ENCODE results near the gene IPMK. TPM values are rescaled to one million over a fixed set of nuclear protein-coding genes. Genes with fewer than 3 reads are reported as not detected.
"Not testable (repeated sequence)": the region's sequence is repeated elsewhere in the genome, so short reads cannot be mapped to it uniquely, and the experiment has no call there.

Gene IPMK
- total RNA-seq, 4 donors from 2014 or later: 3.0 to 10.0 (median 6.3) TPM

GRCh38 chr10:58264780-58265179 is 2.9 kb downstream of the IPMK start:
- Histone ChIP-seq H3K9me3 (no peaks in the 10 kb centered on the region), H3K36me3 (no peaks in the 10 kb centered on the region), H3K4me1 (peaks cover 0 to 39% (median 3%) of the 10 kb centered on the region in 3 donors), H3K27ac (no peak overlapping the region), H3K27me3 (no peaks in the 10 kb centered on the region), H3K4me3 (no peak overlapping the region)
- TF ChIP-seq POLR2AphosphoS5 (IDR thresholded peaks at IDR 0.05): no peak
- TF ChIP-seq POLR2A (IDR thresholded peaks at IDR 0.05): no peak
- TF ChIP-seq, protein P1, sequence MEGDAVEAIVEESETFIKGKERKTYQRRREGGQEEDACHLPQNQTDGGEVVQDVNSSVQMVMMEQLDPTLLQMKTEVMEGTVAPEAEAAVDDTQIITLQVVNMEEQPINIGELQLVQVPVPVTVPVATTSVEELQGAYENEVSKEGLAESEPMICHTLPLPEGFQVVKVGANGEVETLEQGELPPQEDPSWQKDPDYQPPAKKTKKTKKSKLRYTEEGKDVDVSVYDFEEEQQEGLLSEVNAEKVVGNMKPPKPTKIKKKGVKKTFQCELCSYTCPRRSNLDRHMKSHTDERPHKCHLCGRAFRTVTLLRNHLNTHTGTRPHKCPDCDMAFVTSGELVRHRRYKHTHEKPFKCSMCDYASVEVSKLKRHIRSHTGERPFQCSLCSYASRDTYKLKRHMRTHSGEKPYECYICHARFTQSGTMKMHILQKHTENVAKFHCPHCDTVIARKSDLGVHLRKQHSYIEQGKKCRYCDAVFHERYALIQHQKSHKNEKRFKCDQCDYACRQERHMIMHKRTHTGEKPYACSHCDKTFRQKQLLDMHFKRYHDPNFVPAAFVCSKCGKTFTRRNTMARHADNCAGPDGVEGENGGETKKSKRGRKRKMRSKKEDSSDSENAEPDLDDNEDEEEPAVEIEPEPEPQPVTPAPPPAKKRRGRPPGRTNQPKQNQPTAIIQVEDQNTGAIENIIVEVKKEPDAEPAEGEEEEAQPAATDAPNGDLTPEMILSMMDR (IDR thresholded peaks at IDR 0.05): no peak
- no peak for TF ChIP-seq EP300 (IDR thresholded peaks at IDR 0.05)
- 64 to 85% methylated on average over 5 of the region's 5 CpGs for WGBS, 2 donors (ENCODE audit: low coverage in 1 of 2)
- ATAC-seq: no peak

DNA sequence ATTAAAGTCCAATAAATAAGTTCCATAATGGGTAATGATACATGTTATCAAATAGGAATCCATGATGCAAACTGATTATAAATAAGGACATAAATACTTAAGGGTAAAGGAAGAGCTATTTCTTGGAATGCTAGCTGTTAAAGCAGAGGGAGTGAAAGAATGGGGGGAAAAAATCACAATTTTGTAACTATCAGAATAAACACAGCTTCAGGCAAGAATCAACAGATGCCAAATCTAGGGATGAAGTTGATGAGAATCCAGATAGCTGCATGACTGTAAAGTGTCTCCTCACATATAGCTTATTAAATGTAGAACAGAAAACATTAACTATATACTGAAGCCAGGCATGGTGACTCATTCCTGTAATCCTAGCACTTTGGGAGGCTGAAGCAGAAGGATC is 4.9 kb downstream of the IPMK start:
- Histone ChIP-seq H3K4me3 (no peak overlapping the region), H3K9me3 (no peaks in the 10 kb centered on the region), H3K4me1 (peaks cover 0 to 31% (median 3%) of the 10 kb centered on the region in 3 donors), H3K36me3 (no peaks in the 10 kb centered on the region), H3K27ac (no peak overlapping the region), H3K27me3 (no peaks in the 10 kb centered on the region)
- no peak for ATAC-seq
- TF ChIP-seq POLR2A (IDR thresholded peaks at IDR 0.05): no peak
- no peak for TF ChIP-seq EP300 (IDR thresholded peaks at IDR 0.05)
- TF ChIP-seq POLR2AphosphoS5 (IDR thresholded peaks at IDR 0.05): no peak
- TF ChIP-seq, protein P1 (IDR thresholded peaks at IDR 0.05): no peak

GRCh38 chr10:58260334-58260733 is 7.4 kb downstream of the IPMK start:
- Histone ChIP-seq H3K36me3 (no peaks in the 10 kb centered on the region), H3K27ac (no peak overlapping the region), H3K9me3 (no peaks in the 10 kb centered on the region), H3K4me3 (no peak overlapping the region), H3K27me3 (no peaks in the 10 kb centered on the region), H3K4me1 (peaks cover 0 to 16% (median 0%) of the 10 kb centered on the region in 3 donors)
- ATAC-seq: no peak
- TF ChIP-seq, protein P1 (IDR thresholded peaks at IDR 0.05): no peak
- TF ChIP-seq POLR2A (IDR thresholded peaks at IDR 0.05): no peak
- no peak for TF ChIP-seq EP300 (IDR thresholded peaks at IDR 0.05)
- no peak for TF ChIP-seq POLR2AphosphoS5 (IDR thresholded peaks at IDR 0.05)

DNA sequence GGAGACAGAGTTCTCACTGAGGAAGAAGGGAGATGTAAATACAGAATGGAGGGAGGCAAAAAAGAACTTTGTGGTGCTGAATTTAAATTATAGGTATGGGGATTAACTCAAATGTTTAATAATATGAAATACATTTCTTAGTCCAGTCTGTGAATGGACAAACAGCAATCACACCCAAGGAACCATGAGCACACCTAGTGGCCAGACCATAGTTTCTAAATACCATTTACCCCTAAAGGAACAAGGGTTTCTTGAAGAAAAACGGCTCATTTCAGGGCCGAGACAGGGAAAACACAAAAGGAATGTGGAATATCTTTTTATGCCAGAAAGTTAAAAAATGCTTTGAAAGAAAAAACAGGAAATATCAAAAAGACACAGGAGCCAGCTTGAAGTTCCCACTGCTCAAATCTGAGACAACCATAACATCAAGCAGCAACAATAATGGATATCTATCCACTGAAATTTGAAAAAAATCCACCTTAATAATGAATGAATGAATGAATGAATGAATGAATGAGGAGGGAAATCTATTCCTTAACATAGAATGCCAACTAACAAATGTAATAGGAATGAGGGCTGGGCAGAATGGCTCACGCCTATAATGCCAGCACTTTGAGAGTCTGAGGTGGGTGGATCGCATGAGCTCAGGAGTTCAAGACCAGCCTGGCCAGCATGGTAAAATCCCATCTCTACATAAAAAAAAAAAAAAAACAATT is 8.6 kb downstream of the IPMK start:
- no peaks in the 10 kb centered on the region for H3K36me3 ChIP-seq
- no peak overlapping the region for H3K4me3 ChIP-seq
- no peak for TF ChIP-seq EP300 (IDR thresholded peaks at IDR 0.05)
- TF ChIP-seq, protein P1 (IDR thresholded peaks at IDR 0.05): no peak
- H3K4me1 ChIP-seq: peaks cover 0 to 4% (median 0%) of the 10 kb centered on the region in 3 donors
- H3K9me3 ChIP-seq: no peaks in the 10 kb centered on the region
- no peak for ATAC-seq
- no peak overlapping the region for H3K27ac ChIP-seq
- no peaks in the 10 kb centered on the region for H3K27me3 ChIP-seq
- 98 to 100% methylated on average over 2 to 4 of the region's 4 CpGs for WGBS, 2 donors (ENCODE audit: low coverage in 1 of 2)

DNA sequence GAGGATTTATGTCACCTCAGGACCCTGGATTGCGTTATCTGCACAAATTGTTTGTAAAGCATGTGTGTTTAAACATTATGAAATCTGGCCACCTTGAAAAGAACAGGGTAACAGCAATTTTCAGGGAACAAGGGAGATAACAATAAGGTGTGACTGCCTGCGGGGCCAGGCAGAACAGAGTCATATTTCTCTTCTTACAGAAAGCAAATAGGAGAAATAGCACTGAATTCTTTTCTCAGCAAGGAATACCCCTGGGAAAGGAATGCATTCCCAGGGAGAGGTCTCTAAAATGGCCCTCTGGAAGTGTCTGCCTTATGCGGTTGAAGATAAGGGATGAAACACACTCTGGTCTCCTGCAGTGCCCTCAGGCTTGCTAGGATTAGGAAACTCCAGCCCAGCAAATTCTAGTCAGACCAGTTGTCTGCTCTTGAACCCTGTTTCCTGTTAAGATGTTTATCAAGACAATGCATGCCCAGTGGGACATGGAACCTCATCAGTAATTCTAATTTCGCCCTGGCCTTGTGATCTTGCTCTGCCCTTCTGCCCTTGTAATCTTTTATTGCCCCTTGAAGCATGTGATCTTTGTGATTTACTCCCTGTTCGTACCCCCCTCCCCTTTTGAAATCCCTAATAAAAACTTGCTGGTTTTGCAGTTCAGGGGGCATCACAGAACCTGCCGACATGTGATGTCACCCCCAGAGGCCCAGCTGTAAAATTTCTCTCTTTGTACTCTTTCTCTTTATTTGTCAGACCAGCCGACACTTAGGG is 11.5 kb downstream of the IPMK start:
- H3K4me1 ChIP-seq, H3K27ac ChIP-seq, H3K9me3 ChIP-seq, H3K27me3 ChIP-seq, H3K36me3 ChIP-seq, H3K4me3 ChIP-seq, ATAC-seq: not testable (repeated sequence)
- WGBS, 2 donors (ENCODE audit: low coverage in 1 of 2): 80 to 98% methylated on average over 4 to 6 of the region's 7 CpGs
